Measurements from ENCODE around the gene SENP3. TPM values are rescaled to one million over a fixed set of nuclear protein-coding genes. Genes with fewer than 3 reads are reported as not detected.
A peak's percentile ranks its signal among the peaks of the same experiment; 100 is the strongest.

The SENP3 gene
- total and polyA plus RNA-seq, 2 of the 13 experiments (the other 11 are each of a cell fraction or from before 2014, with no cell fraction given), result 55.8 to 75.4 TPM

- TF ChIP-seq, protein P1, sequence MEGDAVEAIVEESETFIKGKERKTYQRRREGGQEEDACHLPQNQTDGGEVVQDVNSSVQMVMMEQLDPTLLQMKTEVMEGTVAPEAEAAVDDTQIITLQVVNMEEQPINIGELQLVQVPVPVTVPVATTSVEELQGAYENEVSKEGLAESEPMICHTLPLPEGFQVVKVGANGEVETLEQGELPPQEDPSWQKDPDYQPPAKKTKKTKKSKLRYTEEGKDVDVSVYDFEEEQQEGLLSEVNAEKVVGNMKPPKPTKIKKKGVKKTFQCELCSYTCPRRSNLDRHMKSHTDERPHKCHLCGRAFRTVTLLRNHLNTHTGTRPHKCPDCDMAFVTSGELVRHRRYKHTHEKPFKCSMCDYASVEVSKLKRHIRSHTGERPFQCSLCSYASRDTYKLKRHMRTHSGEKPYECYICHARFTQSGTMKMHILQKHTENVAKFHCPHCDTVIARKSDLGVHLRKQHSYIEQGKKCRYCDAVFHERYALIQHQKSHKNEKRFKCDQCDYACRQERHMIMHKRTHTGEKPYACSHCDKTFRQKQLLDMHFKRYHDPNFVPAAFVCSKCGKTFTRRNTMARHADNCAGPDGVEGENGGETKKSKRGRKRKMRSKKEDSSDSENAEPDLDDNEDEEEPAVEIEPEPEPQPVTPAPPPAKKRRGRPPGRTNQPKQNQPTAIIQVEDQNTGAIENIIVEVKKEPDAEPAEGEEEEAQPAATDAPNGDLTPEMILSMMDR (CRISPR knock-in tag; IDR thresholded peaks at IDR 0.05), result peak; percentile 96
- TF ChIP-seq ETV5 (CRISPR knock-in tag; IDR thresholded peaks at IDR 0.05; ENCODE audit: borderline replicate concordance) (no peak), FOXC1 (CRISPR knock-in tag; IDR thresholded peaks at IDR 0.05; ENCODE audit: borderline replicate concordance) (peak; percentile 82), ELF4 (CRISPR knock-in tag; IDR thresholded peaks at IDR 0.05; ENCODE audit: borderline replicate concordance) (no peak), BATF2 (CRISPR knock-in tag; IDR thresholded peaks at IDR 0.05) (no peak), ZXDC (CRISPR knock-in tag; IDR thresholded peaks at IDR 0.05) (0 out of 2 replicates have a peak, but pooled peaks have one; percentile 22), ZNF790 (CRISPR knock-in tag; IDR thresholded peaks at IDR 0.05; ENCODE audit: borderline replicate concordance) (no peak), ZNF224 (CRISPR knock-in tag; IDR thresholded peaks at IDR 0.05) (no peak), ZNF572 (CRISPR knock-in tag; IDR thresholded peaks at IDR 0.05) (no peak), ZNF781 (CRISPR knock-in tag; IDR thresholded peaks at IDR 0.05; ENCODE audit: borderline replicate concordance, not compliant biosample characterization) (peak; percentile 9), JUNB (CRISPR knock-in tag; IDR thresholded peaks at IDR 0.05; ENCODE audit: borderline replicate concordance) (no peak), KLF13 (CRISPR knock-in tag; IDR thresholded peaks at IDR 0.05) (no peak), SIN3A (IDR thresholded peaks at IDR 0.05; ENCODE audit: borderline replicate concordance, low read depth, low read length) (0 out of 2 replicates have a peak, but pooled peaks have one; percentile 25), NFIB (CRISPR knock-in tag; IDR thresholded peaks at IDR 0.05; ENCODE audit: borderline replicate concordance) (no peak), ZNF878 (CRISPR knock-in tag; IDR thresholded peaks at IDR 0.05) (no peak), TRAFD1 (CRISPR knock-in tag; IDR thresholded peaks at IDR 0.05; ENCODE audit: borderline replicate concordance) (no peak)
- TF ChIP-seq, protein P2, sequence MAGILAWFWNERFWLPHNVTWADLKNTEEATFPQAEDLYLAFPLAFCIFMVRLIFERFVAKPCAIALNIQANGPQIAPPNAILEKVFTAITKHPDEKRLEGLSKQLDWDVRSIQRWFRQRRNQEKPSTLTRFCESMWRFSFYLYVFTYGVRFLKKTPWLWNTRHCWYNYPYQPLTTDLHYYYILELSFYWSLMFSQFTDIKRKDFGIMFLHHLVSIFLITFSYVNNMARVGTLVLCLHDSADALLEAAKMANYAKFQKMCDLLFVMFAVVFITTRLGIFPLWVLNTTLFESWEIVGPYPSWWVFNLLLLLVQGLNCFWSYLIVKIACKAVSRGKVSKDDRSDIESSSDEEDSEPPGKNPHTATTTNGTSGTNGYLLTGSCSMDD (CRISPR knock-in tag; IDR thresholded peaks at IDR 0.05), result no peak
- TF ChIP-seq, protein P3, sequence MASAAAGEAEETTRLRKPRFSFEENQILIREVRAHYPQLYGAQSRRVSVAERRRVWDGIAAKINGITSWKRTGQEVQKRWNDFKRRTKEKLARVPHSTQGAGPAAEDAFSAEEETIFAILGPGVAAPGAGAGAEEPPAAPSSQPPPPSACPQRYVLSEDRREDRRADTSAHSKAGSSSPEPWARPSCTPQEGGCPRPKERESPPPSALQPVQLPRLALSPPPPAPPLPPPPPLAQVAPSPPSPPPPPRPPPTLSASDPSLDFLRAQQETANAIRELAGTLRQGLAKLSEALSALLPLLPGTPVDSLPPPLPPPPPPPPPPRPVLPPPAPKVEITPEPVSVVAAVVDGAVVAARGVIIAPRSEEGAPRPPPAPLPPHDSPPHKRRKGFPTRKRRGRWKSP (CRISPR knock-in tag; IDR thresholded peaks at IDR 0.05), result no peak
Observed at GRCh38 chr17:7561028-7561575, 617 bp upstream of the SENP3 start (continued).
